Measurements from ENCODE around the gene LY9. TPM values are rescaled to one million over a fixed set of nuclear protein-coding genes. Genes with fewer than 3 reads are reported as not detected.

LY9 gene
- polyA plus RNA-seq, 1 donor from 2014 or later, result 158 TPM

- H3K9me3 Mint-ChIP-seq, result peaks cover 0 to 2% (median 0%) of the 10 kb centered on the region in 3 donors
- H3K27ac Mint-ChIP-seq, result no peak overlapping the region
- H3K36me3 Mint-ChIP-seq, result peaks cover 3% of the 10 kb centered on the region
- H3K4me3 Mint-ChIP-seq, result no peak overlapping the region
- H3K4me1 Mint-ChIP-seq, result no peaks in the 10 kb centered on the region
- peaks cover 17% of the 10 kb centered on the region for H3K27me3 Mint-ChIP-seq
Measured at GRCh38 chr1:160850541-160850940, 54.6 kb downstream of the LY9 start.

GRCh38 chr1:160850993-160851392 is 55.0 kb downstream of the LY9 start:
- H3K27ac Mint-ChIP-seq, result no peak overlapping the region
- H3K4me1 Mint-ChIP-seq, result no peaks in the 10 kb centered on the region
- peaks cover 3% of the 10 kb centered on the region for H3K36me3 Mint-ChIP-seq
- peaks cover 0 to 2% (median 0%) of the 10 kb centered on the region in 3 donors for H3K9me3 Mint-ChIP-seq
- H3K4me3 Mint-ChIP-seq, result no peak overlapping the region
- H3K27me3 Mint-ChIP-seq, result peaks cover 14% of the 10 kb centered on the region

GRCh38 chr1:160853014-160853413 is 57.0 kb downstream of the LY9 start:
- Mint-ChIP-seq H3K4me3 (no peak overlapping the region), H3K36me3 (peaks cover 3% of the 10 kb centered on the region), H3K9me3 (peaks cover 0 to 2% (median 0%) of the 10 kb centered on the region in 3 donors), H3K27me3 (peaks cover 8% of the 10 kb centered on the region), H3K27ac (no peak overlapping the region), H3K4me1 (no peaks in the 10 kb centered on the region)

- H3K4me3 Mint-ChIP-seq, result no peak overlapping the region
- H3K27me3 Mint-ChIP-seq, result peaks cover 7% of the 10 kb centered on the region
- no peak overlapping the region for H3K27ac Mint-ChIP-seq
- no peaks in the 10 kb centered on the region for H3K4me1 Mint-ChIP-seq
- peaks cover 4% of the 10 kb centered on the region for H3K36me3 Mint-ChIP-seq
- peaks cover 0 to 2% (median 0%) of the 10 kb centered on the region in 3 donors for H3K9me3 Mint-ChIP-seq
Measured at GRCh38 chr1:160853754-160854153, 57.8 kb downstream of the LY9 start.

- Mint-ChIP-seq H3K4me3 (no peak overlapping the region), H3K27me3 (peaks cover 1% of the 10 kb centered on the region), H3K9me3 (peaks cover 0 to 2% (median 0%) of the 10 kb centered on the region in 3 donors), H3K4me1 (peaks cover 0 to 3% (median 0%) of the 10 kb centered on the region in 3 donors), H3K36me3 (peaks cover 1% of the 10 kb centered on the region), H3K27ac (no peak overlapping the region)
Measured at GRCh38 chr1:160855181-160855981, 59.4 kb downstream of the LY9 start.

- Mint-ChIP-seq H3K4me1 (peaks cover 0 to 4% (median 1%) of the 10 kb centered on the region in 3 donors), H3K9me3 (no peaks in the 10 kb centered on the region), H3K36me3 (peaks cover 1% of the 10 kb centered on the region), H3K4me3 (no peak overlapping the region), H3K27me3 (peaks cover 3% of the 10 kb centered on the region), H3K27ac (no peak overlapping the region)
Measured at GRCh38 chr1:160858097-160858496, 62.1 kb downstream of the LY9 start.

GRCh38 chr1:160858507-160858906 is 62.5 kb downstream of the LY9 start:
- peaks cover 1% of the 10 kb centered on the region for H3K36me3 Mint-ChIP-seq
- peaks cover 3% of the 10 kb centered on the region for H3K27me3 Mint-ChIP-seq
- peaks cover 0 to 5% (median 1%) of the 10 kb centered on the region in 3 donors for H3K4me1 Mint-ChIP-seq
- H3K27ac Mint-ChIP-seq, result peak overlapping the region in 1 of 3 donors; percentile 11
- H3K9me3 Mint-ChIP-seq, result peaks cover 0 to under 1% (median 0%) of the 10 kb centered on the region in 3 donors
- no peak overlapping the region for H3K4me3 Mint-ChIP-seq

GRCh38 chr1:160859166-160859565 is 63.2 kb downstream of the LY9 start:
- Mint-ChIP-seq H3K27ac (peak overlapping the region in 1 of 3 donors; percentile 11), H3K4me3 (peak overlapping the region in 1 of 4 donors; percentile 75), H3K4me1 (peaks cover 0 to 12% (median 5%) of the 10 kb centered on the region in 3 donors)

GRCh38 chr1:160860840-160861505 is 65.0 kb downstream of the LY9 start:
- Mint-ChIP-seq H3K27me3 (peaks cover 3% of the 10 kb centered on the region), H3K36me3 (peaks cover 1% of the 10 kb centered on the region), H3K9me3 (peaks cover 0 to 2% (median 0%) of the 10 kb centered on the region in 3 donors), H3K4me3 (no peak overlapping the region), H3K27ac (no peak overlapping the region), H3K4me1 (peaks cover 0 to 15% (median 5%) of the 10 kb centered on the region in 3 donors)

More at GRCh38 chr1:160859166-160859565, 63.2 kb downstream of the LY9 start:
- Mint-ChIP-seq H3K36me3 (peaks cover 1% of the 10 kb centered on the region), H3K9me3 (peaks cover 0 to 2% (median 0%) of the 10 kb centered on the region in 3 donors), H3K27me3 (peaks cover 3% of the 10 kb centered on the region)

- peaks cover 5% of the 10 kb centered on the region for H3K27me3 Mint-ChIP-seq
- H3K4me3 Mint-ChIP-seq, result peak within 1 kb of the TSS in 2 of 4 donors; percentile 47 to 82
- H3K36me3 Mint-ChIP-seq, result peaks cover 1% of the 10 kb centered on the region
- H3K4me1 Mint-ChIP-seq, result peaks cover 0 to 21% (median 5%) of the 10 kb centered on the region in 3 donors
- H3K9me3 Mint-ChIP-seq, result peaks cover 0 to 2% (median 0%) of the 10 kb centered on the region in 3 donors
- peak within 1 kb of the TSS in 2 of 3 donors; percentile 46 to 68 for H3K27ac Mint-ChIP-seq
Measured at GRCh38 chr1:160862203-160863060, 66.5 kb downstream of the LY9 start, which contains the start of gene CD244. CD244 (minus strand) TSS chr1:160862887; CDS start chr1:160862677, 210 bp downstream.

GRCh38 chr1:160863061-160863773 is 67.2 kb downstream of the LY9 start:
- Mint-ChIP-seq H3K4me3 (peak overlapping the region in 1 of 4 donors; percentile 25), H3K27ac (peak overlapping the region in 2 of 3 donors; percentile 46 to 68), H3K9me3 (peaks cover 0 to 2% (median 0%) of the 10 kb centered on the region in 3 donors), H3K36me3 (peaks cover 1% of the 10 kb centered on the region), H3K27me3 (peaks cover 5% of the 10 kb centered on the region), H3K4me1 (peaks cover 3 to 26% (median 11%) of the 10 kb centered on the region in 3 donors)

- peak overlapping the region in 1 of 3 donors; percentile 46 for H3K27ac Mint-ChIP-seq
- H3K36me3 Mint-ChIP-seq, result peaks cover under 1% of the 10 kb centered on the region
- peaks cover 0 to 2% (median 0%) of the 10 kb centered on the region in 3 donors for H3K9me3 Mint-ChIP-seq
- H3K4me1 Mint-ChIP-seq, result peaks cover 3 to 27% (median 11%) of the 10 kb centered on the region in 3 donors
- no peak overlapping the region for H3K4me3 Mint-ChIP-seq
- peaks cover 5% of the 10 kb centered on the region for H3K27me3 Mint-ChIP-seq
Measured at GRCh38 chr1:160863774-160864131, 67.8 kb downstream of the LY9 start.

- H3K4me3 Mint-ChIP-seq, result no peak overlapping the region
Measured at GRCh38 chr1:160864173-160864572, 68.2 kb downstream of the LY9 start.

GRCh38 chr1:160865337-160865736 is 69.4 kb downstream of the LY9 start:
- Mint-ChIP-seq H3K27ac (no peak overlapping the region), H3K27me3 (peaks cover 5% of the 10 kb centered on the region), H3K9me3 (peaks cover 0 to 2% (median 0%) of the 10 kb centered on the region in 3 donors), H3K36me3 (no peaks in the 10 kb centered on the region), H3K4me3 (no peak overlapping the region), H3K4me1 (peaks cover 3 to 25% (median 11%) of the 10 kb centered on the region in 3 donors)

More at GRCh38 chr1:160864173-160864572, 68.2 kb downstream of the LY9 start:
- Mint-ChIP-seq H3K27ac (peak overlapping the region in 1 of 3 donors; percentile 46), H3K27me3 (peaks cover 5% of the 10 kb centered on the region), H3K4me1 (peaks cover 3 to 27% (median 11%) of the 10 kb centered on the region in 3 donors), H3K36me3 (no peaks in the 10 kb centered on the region), H3K9me3 (peaks cover 0 to 2% (median 0%) of the 10 kb centered on the region in 3 donors)

Measured in IgD-negative memory B cell (primary cell).